Cardiac muscle cell (in vitro differentiated cells and primary cell): ENCODE data around the gene LPAR2. TPM values are rescaled to one million over a fixed set of nuclear protein-coding genes. Genes with fewer than 3 reads are reported as not detected.

Source experiments
- DNase-seq, 2 donors: peaks; one replicate each; pipeline versions ENCODE4 v3.0.0 to v3.0.0-alpha.2; 2010 to 2017; ENCODE audit warnings: low read depth in 1 of 2, low spot score in 1 of 2
- H3K27ac ChIP-seq: fragments of 200-600 bp; sonication (generic); 2 replicates; pipeline ENCODE4 v1.5.1; 2016
- H3K27me3 ChIP-seq: fragments of 200-600 bp; sonication (generic); 2 replicates; pipeline ENCODE4 v1.6.0; 2016; ENCODE audit warnings: control low read depth
- H3K36me3 ChIP-seq: fragments of 200-600 bp; sonication (generic); 2 replicates; pipeline ENCODE4 v1.5.1; 2016; ENCODE audit warnings: control low read depth
- H3K4me1 ChIP-seq: fragments of 200-600 bp; sonication (generic); 2 replicates; pipeline ENCODE4 v1.8.1; 2017; ENCODE audit warnings: low read depth, mild to moderate bottlenecking, mixed run types
- H3K4me3 ChIP-seq: fragments of 200-600 bp; sonication (generic); 2 replicates; pipeline ENCODE4 v1.5.1; 2016; ENCODE audit warnings: mild to moderate bottlenecking
- H3K9me3 ChIP-seq: fragments of 200-600 bp; sonication (generic); 2 replicates; pipeline ENCODE4 v1.5.1; 2017; ENCODE audit warnings: low read depth, mild to moderate bottlenecking, control low read depth
- polyA plus RNA-seq: library from polyadenylated mRNA; unstranded; fragments of >200 nt; fragmentation: Nextera tagmentation; extraction: Ambion mirVana; gene quantifications from 2 replicates; pipeline ENCODE4 v1.2.1, GENCODE V29; 2016
- total RNA-seq: library from RNA; depleted of rRNA; stranded (reverse); fragments of >200 nt; gene quantifications from 2 replicates; pipeline ENCODE4 v1.2.3, GENCODE V29; 2016
- TF ChIP-seq, protein P1 (sequence below): IDR thresholded peaks from 2 replicates; pipeline ENCODE4 v1.5.1; 2012; ENCODE audit warnings: low read depth, mild to moderate bottlenecking, low read length

LPAR2 gene
- total and polyA plus RNA-seq, 2 experiments from 2014 or later: 39.9 to 56.6 TPM

GRCh38 chr19:19637186-19637522 is 9.1 kb upstream of the LPAR2 start:
- Histone ChIP-seq H3K36me3 (peaks cover 5% of the 10 kb centered on the region), H3K9me3 (no peaks in the 10 kb centered on the region), H3K4me3 (no peak overlapping the region), H3K27me3 (no peaks in the 10 kb centered on the region), H3K4me1 (no peaks in the 10 kb centered on the region), H3K27ac (no peak overlapping the region)
- DNase-seq: no peak
- TF ChIP-seq, protein P1, sequence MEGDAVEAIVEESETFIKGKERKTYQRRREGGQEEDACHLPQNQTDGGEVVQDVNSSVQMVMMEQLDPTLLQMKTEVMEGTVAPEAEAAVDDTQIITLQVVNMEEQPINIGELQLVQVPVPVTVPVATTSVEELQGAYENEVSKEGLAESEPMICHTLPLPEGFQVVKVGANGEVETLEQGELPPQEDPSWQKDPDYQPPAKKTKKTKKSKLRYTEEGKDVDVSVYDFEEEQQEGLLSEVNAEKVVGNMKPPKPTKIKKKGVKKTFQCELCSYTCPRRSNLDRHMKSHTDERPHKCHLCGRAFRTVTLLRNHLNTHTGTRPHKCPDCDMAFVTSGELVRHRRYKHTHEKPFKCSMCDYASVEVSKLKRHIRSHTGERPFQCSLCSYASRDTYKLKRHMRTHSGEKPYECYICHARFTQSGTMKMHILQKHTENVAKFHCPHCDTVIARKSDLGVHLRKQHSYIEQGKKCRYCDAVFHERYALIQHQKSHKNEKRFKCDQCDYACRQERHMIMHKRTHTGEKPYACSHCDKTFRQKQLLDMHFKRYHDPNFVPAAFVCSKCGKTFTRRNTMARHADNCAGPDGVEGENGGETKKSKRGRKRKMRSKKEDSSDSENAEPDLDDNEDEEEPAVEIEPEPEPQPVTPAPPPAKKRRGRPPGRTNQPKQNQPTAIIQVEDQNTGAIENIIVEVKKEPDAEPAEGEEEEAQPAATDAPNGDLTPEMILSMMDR: no peak

DNA sequence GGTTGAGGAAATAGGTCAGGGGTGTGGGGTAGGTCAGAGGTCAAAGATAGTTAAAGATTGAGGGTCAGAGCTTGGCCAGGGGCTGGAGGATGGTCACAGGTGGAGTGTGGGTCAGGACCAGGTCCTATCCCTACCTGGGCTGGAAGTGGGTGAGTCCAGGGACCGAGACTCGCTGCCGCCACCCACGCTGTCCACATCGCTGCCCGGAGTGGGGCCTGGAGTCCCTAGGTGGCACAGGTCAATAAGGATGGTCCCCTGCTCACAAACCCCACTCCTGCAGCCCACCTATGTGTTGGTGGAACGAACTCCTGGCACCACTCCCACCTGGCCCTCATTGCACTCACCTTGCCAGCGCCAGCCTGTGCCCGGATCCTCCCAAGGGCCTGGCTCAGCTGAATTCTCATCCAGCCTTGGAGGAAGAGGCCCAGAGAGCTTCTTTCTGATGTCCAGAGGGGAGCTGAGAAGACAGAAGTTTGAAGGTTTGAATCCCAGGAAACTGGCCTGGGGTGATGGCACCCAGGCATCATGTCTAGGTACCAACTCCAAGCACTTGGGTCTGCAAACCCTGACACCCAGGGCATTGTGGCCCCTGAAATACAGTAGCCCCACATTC is 8.7 kb upstream of the LPAR2 start:
- DNase-seq: no peak
- no peak overlapping the region for H3K4me3 ChIP-seq
- H3K27me3 ChIP-seq: no peaks in the 10 kb centered on the region
- no peak overlapping the region for H3K27ac ChIP-seq
- TF ChIP-seq, protein P1: no peak
- no peaks in the 10 kb centered on the region for H3K4me1 ChIP-seq
- no peaks in the 10 kb centered on the region for H3K9me3 ChIP-seq
- peaks cover 5% of the 10 kb centered on the region for H3K36me3 ChIP-seq

DNA sequence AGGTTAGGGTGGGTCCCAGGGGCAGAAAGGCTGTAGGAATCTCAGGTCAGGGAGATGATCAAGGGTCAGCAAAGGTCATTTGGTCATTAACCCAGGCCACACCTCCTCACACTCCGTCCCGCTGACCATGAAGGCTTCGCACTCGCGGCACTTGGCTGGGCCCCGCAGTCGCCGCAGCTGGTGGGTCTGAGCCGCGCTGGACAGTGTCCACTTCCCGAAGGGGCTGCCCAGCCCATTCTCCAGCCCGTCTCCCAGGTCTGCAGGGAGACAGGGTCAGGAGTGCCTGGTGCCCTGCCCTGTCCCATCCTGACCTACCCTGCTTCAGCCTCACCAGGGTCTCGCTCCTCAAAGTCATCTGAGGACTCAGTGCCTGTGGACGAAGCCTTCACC is 7.3 kb upstream of the LPAR2 start:
- Histone ChIP-seq H3K27me3 (no peaks in the 10 kb centered on the region), H3K27ac (no peak overlapping the region), H3K4me1 (no peaks in the 10 kb centered on the region), H3K9me3 (no peaks in the 10 kb centered on the region), H3K36me3 (peaks cover 5% of the 10 kb centered on the region), H3K4me3 (no peak overlapping the region)
- no peak for DNase-seq
- TF ChIP-seq, protein P1: no peak

GRCh38 chr19:19634516-19635312 is 6.7 kb upstream of the LPAR2 start:
- DNase-seq: no peak
- Histone ChIP-seq H3K27ac (no peak overlapping the region), H3K4me3 (no peak overlapping the region), H3K9me3 (no peaks in the 10 kb centered on the region), H3K27me3 (no peaks in the 10 kb centered on the region), H3K4me1 (no peaks in the 10 kb centered on the region), H3K36me3 (peaks cover 5% of the 10 kb centered on the region)
- TF ChIP-seq, protein P1: no peak

- H3K27ac ChIP-seq: no peak overlapping the region
- no peaks in the 10 kb centered on the region for H3K27me3 ChIP-seq
- no peak overlapping the region for H3K4me3 ChIP-seq
- H3K9me3 ChIP-seq: no peaks in the 10 kb centered on the region
- no peak for DNase-seq
- H3K36me3 ChIP-seq: peaks cover 5% of the 10 kb centered on the region
- TF ChIP-seq, protein P1: no peak
- H3K4me1 ChIP-seq: no peaks in the 10 kb centered on the region
These were observed 5.9 kb upstream of the LPAR2 start for GRCh38 chr19:19633711-19634515.
